Measurements from ENCODE around the gene RAB44.
A peak's percentile ranks its signal among the peaks of the same experiment; 100 is the strongest.

RAB44 gene

GRCh38 chr6:36752187-36752885, 54.7 kb downstream of the RAB44 start:
- no peak for DNase-seq (ENCODE audit: low spot score)

GRCh38 chr6:36752886-36753506, 55.4 kb downstream of the RAB44 start:
- DNase-seq (ENCODE audit: low spot score): no peak

GRCh38 chr6:36753671-36754405, 56.2 kb downstream of the RAB44 start:
- DNase-seq (ENCODE audit: low spot score): no peak

- DNase-seq (ENCODE audit: low spot score): no peak
These were observed 57.2 kb downstream of the RAB44 start for GRCh38 chr6:36754582-36755434.

- no peak for DNase-seq (ENCODE audit: low spot score)
These were observed 58.1 kb downstream of the RAB44 start for GRCh38 chr6:36755435-36756348.

GRCh38 chr6:36756786-36757185, 59.2 kb downstream of the RAB44 start:
- no peak for DNase-seq (ENCODE audit: low spot score)

GRCh38 chr6:36757206-36757605, 59.6 kb downstream of the RAB44 start:
- DNase-seq (ENCODE audit: low spot score): no peak

- no peak for DNase-seq (ENCODE audit: low spot score)
These were observed 60.4 kb downstream of the RAB44 start for GRCh38 chr6:36757943-36758508.

- no peak for DNase-seq (ENCODE audit: low spot score)
These were observed 61.0 kb downstream of the RAB44 start for GRCh38 chr6:36758516-36759147.

- DNase-seq (ENCODE audit: low spot score): peak; percentile 91
These were observed 61.6 kb downstream of the RAB44 start for GRCh38 chr6:36759148-36759759.

- DNase-seq (ENCODE audit: low spot score): no peak
These were observed 63.2 kb downstream of the RAB44 start for GRCh38 chr6:36760685-36761435.

- no peak for DNase-seq (ENCODE audit: low spot score)
These were observed 64.5 kb downstream of the RAB44 start for GRCh38 chr6:36762123-36762522.

- DNase-seq (ENCODE audit: low spot score): no peak
These were observed 67.6 kb downstream of the RAB44 start for GRCh38 chr6:36765190-36765589.

- DNase-seq (ENCODE audit: low spot score): peak; percentile 90
These were observed 68.2 kb downstream of the RAB44 start for GRCh38 chr6:36765594-36766398.

GRCh38 chr6:36766399-36766945, 68.8 kb downstream of the RAB44 start:
- no peak for DNase-seq (ENCODE audit: low spot score)

GRCh38 chr6:36769183-36769675, 71.6 kb downstream of the RAB44 start:
- no peak for DNase-seq (ENCODE audit: low spot score)

- DNase-seq (ENCODE audit: low spot score): peak; percentile 31
These were observed 72.3 kb downstream of the RAB44 start for GRCh38 chr6:36769676-36770499.

All from AG08396 (cell line).